ENCODE data around the gene IL27RA. TPM values are rescaled to one million over a fixed set of nuclear protein-coding genes. Genes with fewer than 3 reads are reported as not detected.

Gene IL27RA
- total RNA-seq, 2 donors from 2014 or later = 1.3 to 3.6 TPM

DNA sequence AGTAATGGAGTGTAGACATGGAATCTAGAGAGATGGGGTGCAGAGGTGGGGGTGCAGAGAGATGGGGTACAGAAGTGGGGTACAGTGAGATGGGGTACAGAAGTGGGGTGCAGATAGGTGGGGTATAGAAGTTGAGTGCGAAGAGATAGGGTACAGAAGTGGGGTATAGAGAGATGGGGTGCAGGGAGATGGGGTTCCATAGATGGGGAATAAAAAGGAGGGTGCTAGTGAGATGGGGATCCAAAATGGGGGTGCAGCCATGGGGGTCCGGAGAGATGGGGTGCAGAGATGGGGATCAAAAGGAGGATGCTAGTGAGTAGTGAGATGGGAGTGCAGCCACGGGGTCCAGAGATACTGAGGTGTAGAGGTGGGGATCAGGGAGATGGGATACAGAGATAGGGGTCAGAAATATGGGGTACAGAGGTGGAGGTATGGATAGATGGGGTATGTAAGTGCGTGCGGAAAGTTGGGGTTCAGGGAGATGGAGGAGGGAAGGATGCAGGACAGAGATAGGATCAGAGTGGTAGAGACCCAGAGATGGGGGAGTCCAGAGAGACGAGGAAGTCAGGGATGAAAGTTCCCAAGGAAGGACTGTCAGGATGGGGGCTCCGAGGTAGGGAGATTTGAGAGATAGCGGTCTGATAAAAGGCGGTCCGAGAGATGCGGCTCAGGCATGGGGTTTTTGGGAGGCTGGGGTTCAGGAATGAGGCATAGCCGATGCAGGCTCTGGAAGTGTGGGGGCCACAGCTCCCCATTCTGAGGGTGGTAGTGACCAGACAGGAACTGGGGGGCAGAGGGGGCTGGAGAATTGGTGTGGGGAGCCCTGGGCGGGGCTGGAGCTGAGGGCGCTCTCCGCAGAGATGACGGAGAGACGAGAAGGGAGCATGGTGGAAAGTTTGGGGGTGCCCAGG is 26.9 kb downstream of the IL27RA start:
- intact Hi-C loops (cut with DNase I) = loop anchor here (10.0 kb wide), 1 partner anchor 184 kb away; the partner anchor contains the start of gene NANOS3
- Histone ChIP-seq H3K4me1 (peaks cover 48% of the 10 kb centered on the region), H3K9me3 (no peaks in the 10 kb centered on the region), H3K4me3 (no peak overlapping the region), H3K36me3 (replicated peaks in 1 of 2; ENCODE audit: insufficient read depth in 1 of 2, low read depth in 2 of 2) (peaks cover 0 to 13% of the 10 kb centered on the region in 2 donors), H3K27ac (no peak overlapping the region), H3K27me3 (no peaks in the 10 kb centered on the region)
- ATAC-seq = no peak
- no peak for TF ChIP-seq POLR2A (IDR thresholded peaks at IDR 0.05)
- TF ChIP-seq, protein P1, sequence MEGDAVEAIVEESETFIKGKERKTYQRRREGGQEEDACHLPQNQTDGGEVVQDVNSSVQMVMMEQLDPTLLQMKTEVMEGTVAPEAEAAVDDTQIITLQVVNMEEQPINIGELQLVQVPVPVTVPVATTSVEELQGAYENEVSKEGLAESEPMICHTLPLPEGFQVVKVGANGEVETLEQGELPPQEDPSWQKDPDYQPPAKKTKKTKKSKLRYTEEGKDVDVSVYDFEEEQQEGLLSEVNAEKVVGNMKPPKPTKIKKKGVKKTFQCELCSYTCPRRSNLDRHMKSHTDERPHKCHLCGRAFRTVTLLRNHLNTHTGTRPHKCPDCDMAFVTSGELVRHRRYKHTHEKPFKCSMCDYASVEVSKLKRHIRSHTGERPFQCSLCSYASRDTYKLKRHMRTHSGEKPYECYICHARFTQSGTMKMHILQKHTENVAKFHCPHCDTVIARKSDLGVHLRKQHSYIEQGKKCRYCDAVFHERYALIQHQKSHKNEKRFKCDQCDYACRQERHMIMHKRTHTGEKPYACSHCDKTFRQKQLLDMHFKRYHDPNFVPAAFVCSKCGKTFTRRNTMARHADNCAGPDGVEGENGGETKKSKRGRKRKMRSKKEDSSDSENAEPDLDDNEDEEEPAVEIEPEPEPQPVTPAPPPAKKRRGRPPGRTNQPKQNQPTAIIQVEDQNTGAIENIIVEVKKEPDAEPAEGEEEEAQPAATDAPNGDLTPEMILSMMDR (IDR thresholded peaks at IDR 0.05) = no peak
- no peak for DNase-seq
- WGBS, 2 donors = 28 to 70% methylated on average over 17 of the region's 17 CpGs

GRCh38 chr19:14059093-14059480 is 27.5 kb downstream of the IL27RA start:
- Histone ChIP-seq H3K36me3 (replicated peaks in 1 of 2; ENCODE audit: insufficient read depth in 1 of 2, low read depth in 2 of 2) (peaks cover 0 to 13% of the 10 kb centered on the region in 2 donors), H3K27ac (no peak overlapping the region), H3K4me3 (no peak overlapping the region), H3K9me3 (no peaks in the 10 kb centered on the region), H3K4me1 (peaks cover 48% of the 10 kb centered on the region), H3K27me3 (no peaks in the 10 kb centered on the region)
- ATAC-seq (no peak), DNase-seq (no peak)
- intact Hi-C loops (cut with DNase I) = loop anchor here (10.0 kb wide), 1 partner anchor 184 kb away; the partner anchor contains the start of gene NANOS3
- TF ChIP-seq, protein P1 (IDR thresholded peaks at IDR 0.05) = peak; percentile 18 to 54 (median 33)
- TF ChIP-seq POLR2A (IDR thresholded peaks at IDR 0.05) = no peak
- 35 to 62% methylated on average over 13 to 15 of the region's 15 CpGs for WGBS, 2 donors

DNA sequence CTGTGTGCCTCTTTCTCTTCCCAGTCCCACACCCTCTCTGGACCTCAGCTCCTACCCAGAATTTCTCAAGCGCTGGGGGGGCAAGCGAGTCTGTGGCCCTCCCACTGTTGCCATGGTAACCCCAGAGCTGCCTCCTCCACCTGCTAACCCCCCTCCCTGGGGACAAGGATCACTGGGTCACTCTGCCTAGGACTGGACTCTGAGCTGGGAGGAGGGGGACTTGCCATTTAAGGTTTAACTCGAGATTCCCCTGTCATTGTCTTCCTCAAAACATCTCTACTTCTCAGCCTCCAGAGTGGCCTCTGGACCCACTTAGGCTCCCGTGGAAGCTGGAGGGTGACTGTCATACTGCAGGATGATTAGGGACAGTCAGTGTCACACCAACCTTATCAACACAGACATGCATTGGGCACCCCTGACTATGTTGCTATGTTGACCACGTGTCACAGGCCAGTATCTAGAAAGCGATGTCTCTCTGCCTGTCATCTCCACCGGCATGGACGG is 28.1 kb downstream of the IL27RA start:
- DNase-seq (peak in 1 of 4 donors; percentile 29), ATAC-seq (no peak)
- Histone ChIP-seq H3K4me1 (peaks cover 48% of the 10 kb centered on the region), H3K4me3 (no peak overlapping the region), H3K36me3 (replicated peaks in 1 of 2; ENCODE audit: insufficient read depth in 1 of 2, low read depth in 2 of 2) (peaks cover 0 to 13% of the 10 kb centered on the region in 2 donors), H3K9me3 (no peaks in the 10 kb centered on the region), H3K27me3 (no peaks in the 10 kb centered on the region), H3K27ac (peak overlapping the region in 2 of 4 donors; percentile 24 to 96)
- TF ChIP-seq POLR2A (IDR thresholded peaks at IDR 0.05) = no peak
- TF ChIP-seq, protein P1 (IDR thresholded peaks at IDR 0.05) = no peak
- intact Hi-C loops (cut with DNase I) = loop anchor here (10.0 kb wide), 1 partner anchor 185 kb away; the partner anchor contains the start of gene NANOS3
- 11 to 26% methylated on average over 6 to 8 of the region's 8 CpGs for WGBS, 2 donors

DNA sequence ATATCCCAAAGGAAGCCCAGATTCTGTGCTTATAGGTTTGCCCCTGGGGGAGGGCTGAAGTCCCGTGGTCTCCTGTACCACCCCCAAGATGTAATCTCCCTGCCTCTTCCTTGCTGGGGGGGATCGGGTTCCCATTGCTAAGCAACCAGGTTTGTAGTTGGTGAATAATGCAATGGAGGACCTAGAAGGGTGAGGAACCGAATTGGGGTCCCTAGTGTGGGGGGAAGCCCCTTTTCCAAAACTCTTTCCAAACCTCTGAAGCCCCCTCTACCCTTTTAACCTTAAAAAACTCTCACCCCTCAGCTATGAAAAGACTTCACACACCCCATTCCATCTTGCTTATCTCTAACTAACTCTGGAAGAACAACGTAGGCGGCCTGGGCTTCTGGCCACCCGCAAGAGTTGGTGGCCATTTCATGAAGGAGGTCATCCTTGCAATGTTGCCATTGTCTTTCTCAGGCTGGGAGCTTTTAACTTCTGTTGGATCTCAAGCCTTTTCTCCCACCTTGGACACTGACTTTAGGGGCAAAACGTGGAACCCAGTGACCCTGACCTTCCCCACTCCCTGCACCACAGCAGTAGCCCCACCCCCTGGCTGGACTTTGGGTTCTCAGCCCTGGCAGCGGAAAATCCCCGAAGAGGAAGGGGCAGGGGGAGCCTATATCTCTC is 29.7 kb downstream of the IL27RA start:
- peak overlapping the region in 1 of 2 donors; percentile 47 for H3K4me3 ChIP-seq
- intact Hi-C loops (cut with DNase I) = no loop called here
- ATAC-seq = peak; percentile 37
- 6 to 37% methylated on average over 9 of the region's 9 CpGs for WGBS, 2 donors
- no peaks in the 10 kb centered on the region for H3K9me3 ChIP-seq
- H3K27me3 ChIP-seq = no peaks in the 10 kb centered on the region
- DNase-seq = peak in 3 of 4 donors; percentile 51 to 66 (median 59)
- TF ChIP-seq, protein P1 (IDR thresholded peaks at IDR 0.05) = peak in 1 of 7 experiments; percentile 1
- TF ChIP-seq POLR2A (IDR thresholded peaks at IDR 0.05) = no peak
- H3K36me3 ChIP-seq (replicated peaks in 1 of 2; ENCODE audit: insufficient read depth in 1 of 2, low read depth in 2 of 2) = peaks cover 0 to 4% of the 10 kb centered on the region in 2 donors
- peak overlapping the region; percentile 75 to 96 (median 94) for H3K27ac ChIP-seq
- peaks cover 48% of the 10 kb centered on the region for H3K4me1 ChIP-seq
